SU-DHL-6 (cell line): Measurements from ENCODE around the gene IL1RL1.

Experiments
- CTCF ChIP-seq: fragments of 200-600 bp; sonication (generic); IDR thresholded peaks from one replicate; pipeline ENCODE4 v1.5.1; 2017; ENCODE audit warnings: antibody characterized with exemption, mild to moderate bottlenecking, low read length, moderate library complexity; ENCODE audit not compliant: insufficient read depth, poor library complexity, severe bottlenecking
- EZH2phosphoT487 ChIP-seq: fragments of 200-600 bp; sonication (generic), shearing (Covaris generic); conservative IDR thresholded peaks from 2 replicates; pipeline ENCODE4 v1.6.1; 2018; ENCODE audit warnings: mild to moderate bottlenecking, antibody characterized with exemption, low read length, moderate library complexity, mixed read lengths

- TF ChIP-seq CTCF (no peak), EZH2phosphoT487 (no peak)
Measured at GRCh38 chr2:102296449-102296848, 14.9 kb upstream of the IL1RL1 start.
